ENCODE measurements around the gene PRKCB.

- TF ChIP-seq CTCF (IDR thresholded peaks at IDR 0.05; ENCODE audit: insufficient read depth, low read length, poor library complexity, severe bottlenecking) (no peak), EZH2phosphoT487 (conservative IDR thresholded peaks at IDR 0.05; ENCODE audit: low read length) (no peak)
These were observed 397.2 kb downstream of the PRKCB start for GRCh38 chr16:24232936-24233335.

Measured in SU-DHL-6 (cell line).